ENCODE data around the gene KRT40.

The KRT40 gene

GRCh38 chr17:40978575-40979151 lies 5.5 kb downstream of the KRT40 start:
- DNase-seq (ENCODE audit: low read depth in 1 of 2, low spot score in 1 of 2) = no peak
- Histone ChIP-seq H3K27ac (replicated peaks) (no peak overlapping the region), H3K27me3 (ENCODE audit: insufficient read depth, poor library complexity, severe bottlenecking) (no peaks in the 10 kb centered on the region), H3K4me3 (replicated peaks; ENCODE audit: insufficient read depth, low read length) (no peak overlapping the region)
- TF ChIP-seq, protein P1, sequence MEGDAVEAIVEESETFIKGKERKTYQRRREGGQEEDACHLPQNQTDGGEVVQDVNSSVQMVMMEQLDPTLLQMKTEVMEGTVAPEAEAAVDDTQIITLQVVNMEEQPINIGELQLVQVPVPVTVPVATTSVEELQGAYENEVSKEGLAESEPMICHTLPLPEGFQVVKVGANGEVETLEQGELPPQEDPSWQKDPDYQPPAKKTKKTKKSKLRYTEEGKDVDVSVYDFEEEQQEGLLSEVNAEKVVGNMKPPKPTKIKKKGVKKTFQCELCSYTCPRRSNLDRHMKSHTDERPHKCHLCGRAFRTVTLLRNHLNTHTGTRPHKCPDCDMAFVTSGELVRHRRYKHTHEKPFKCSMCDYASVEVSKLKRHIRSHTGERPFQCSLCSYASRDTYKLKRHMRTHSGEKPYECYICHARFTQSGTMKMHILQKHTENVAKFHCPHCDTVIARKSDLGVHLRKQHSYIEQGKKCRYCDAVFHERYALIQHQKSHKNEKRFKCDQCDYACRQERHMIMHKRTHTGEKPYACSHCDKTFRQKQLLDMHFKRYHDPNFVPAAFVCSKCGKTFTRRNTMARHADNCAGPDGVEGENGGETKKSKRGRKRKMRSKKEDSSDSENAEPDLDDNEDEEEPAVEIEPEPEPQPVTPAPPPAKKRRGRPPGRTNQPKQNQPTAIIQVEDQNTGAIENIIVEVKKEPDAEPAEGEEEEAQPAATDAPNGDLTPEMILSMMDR (IDR thresholded peaks at IDR 0.05; ENCODE audit: insufficient read depth, low read length) = no peak
- TF ChIP-seq GABPA (IDR thresholded peaks at IDR 0.05; ENCODE audit: low read depth) (no peak), SPI1 (IDR thresholded peaks at IDR 0.05; ENCODE audit: borderline replicate concordance, low read depth) (no peak)

DNA sequence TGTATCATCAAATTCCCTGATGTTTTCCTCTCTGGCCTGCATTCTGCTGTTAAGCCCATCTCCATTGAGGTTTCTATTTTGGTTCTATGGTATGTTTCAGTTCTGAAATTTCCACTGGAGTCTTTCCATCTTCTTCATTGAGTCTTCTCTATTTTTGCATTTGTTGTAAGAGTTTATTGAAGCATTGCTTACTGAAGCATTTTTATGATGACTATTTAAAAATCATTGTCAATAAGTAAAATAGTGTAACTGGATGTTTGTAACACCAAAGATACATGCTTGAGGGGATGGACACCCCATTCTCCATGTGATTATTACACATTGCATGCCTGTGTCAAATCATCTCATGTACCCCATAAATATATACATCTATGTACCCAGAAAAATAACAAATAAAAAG lies 8.6 kb downstream of the KRT40 start:
- TF ChIP-seq REST (IDR thresholded peaks at IDR 0.05; ENCODE audit: insufficient replicate concordance, low read depth) (no peak), POLR2AphosphoS5 (IDR thresholded peaks at IDR 0.05; ENCODE audit: low read depth) (no peak)
- TF ChIP-seq, protein P1 (IDR thresholded peaks at IDR 0.05; ENCODE audit: insufficient read depth, low read length) = no peak
- no peak overlapping the region for H3K27ac ChIP-seq (replicated peaks)
- peaks cover 3% of the 10 kb centered on the region for H3K27me3 ChIP-seq (ENCODE audit: insufficient read depth, poor library complexity, severe bottlenecking)
- no peak for DNase-seq (ENCODE audit: low read depth in 1 of 2, low spot score in 1 of 2)
- H3K4me3 ChIP-seq (replicated peaks; ENCODE audit: insufficient read depth, low read length) = no peak overlapping the region

DNA sequence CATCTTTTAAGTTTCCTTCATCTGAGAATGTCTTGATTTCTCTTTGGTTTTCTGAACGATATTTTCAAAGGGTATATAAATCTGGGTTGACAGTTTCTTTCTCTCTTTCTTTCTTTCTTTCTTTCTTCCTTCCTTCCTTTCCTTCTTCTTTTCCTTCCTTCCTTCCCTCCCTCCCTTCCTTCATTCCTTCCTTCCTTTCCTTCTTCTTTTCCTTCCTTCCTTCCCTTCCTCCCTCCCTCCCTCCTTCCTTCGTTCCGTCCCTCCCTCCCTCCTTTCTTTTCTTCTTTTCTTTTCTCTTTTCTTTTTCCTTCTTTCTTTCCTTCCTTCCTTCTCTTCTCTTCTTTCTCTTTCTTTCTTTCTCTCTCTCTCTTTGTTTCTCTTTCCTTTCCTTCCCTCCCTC lies 9.8 kb downstream of the KRT40 start:
- DNase-seq (ENCODE audit: low read depth in 1 of 2, low spot score in 1 of 2) = no peak
- Histone ChIP-seq H3K4me3 (replicated peaks; ENCODE audit: insufficient read depth, low read length) (no peak overlapping the region), H3K27me3 (ENCODE audit: insufficient read depth, poor library complexity, severe bottlenecking) (peaks cover 3% of the 10 kb centered on the region), H3K27ac (replicated peaks) (no peak overlapping the region)
- TF ChIP-seq SPI1 (IDR thresholded peaks at IDR 0.05; ENCODE audit: borderline replicate concordance, low read depth) (no peak), REST (IDR thresholded peaks at IDR 0.05; ENCODE audit: insufficient replicate concordance, low read depth) (no peak), POLR2AphosphoS5 (IDR thresholded peaks at IDR 0.05; ENCODE audit: low read depth) (no peak), GABPA (IDR thresholded peaks at IDR 0.05; ENCODE audit: low read depth) (no peak)
- TF ChIP-seq, protein P1 (IDR thresholded peaks at IDR 0.05; ENCODE audit: insufficient read depth, low read length) = no peak

DNA sequence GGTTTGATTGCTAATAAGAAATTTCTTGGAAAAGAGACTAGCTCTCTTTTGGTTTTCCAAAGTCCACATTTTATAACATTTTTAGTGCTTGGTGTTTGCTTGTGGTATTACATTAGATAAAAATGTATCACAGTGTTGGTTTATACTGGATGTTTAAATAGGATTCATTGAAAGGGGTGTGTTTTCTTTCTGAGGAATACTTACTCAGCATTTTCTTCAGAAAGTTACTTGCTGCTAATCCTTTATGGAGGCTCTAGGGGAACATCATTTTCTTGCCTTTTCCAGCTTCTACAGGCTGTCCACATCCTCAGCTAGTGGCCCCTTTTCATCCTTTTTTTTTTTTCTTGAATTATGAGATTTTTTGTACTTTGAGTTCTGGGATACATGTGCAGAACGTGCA lies 16.5 kb downstream of the KRT40 start:
- Histone ChIP-seq H3K27me3 (ENCODE audit: insufficient read depth, poor library complexity, severe bottlenecking) (no peaks in the 10 kb centered on the region), H3K4me3 (replicated peaks; ENCODE audit: insufficient read depth, low read length) (no peak overlapping the region), H3K27ac (replicated peaks) (no peak overlapping the region)
- no peak for DNase-seq (ENCODE audit: low read depth in 1 of 2, low spot score in 1 of 2)
- TF ChIP-seq POLR2AphosphoS5 (IDR thresholded peaks at IDR 0.05; ENCODE audit: low read depth) (no peak), REST (IDR thresholded peaks at IDR 0.05; ENCODE audit: insufficient replicate concordance, low read depth) (no peak), GABPA (IDR thresholded peaks at IDR 0.05; ENCODE audit: low read depth) (no peak), SPI1 (IDR thresholded peaks at IDR 0.05; ENCODE audit: borderline replicate concordance, low read depth) (no peak)
- TF ChIP-seq, protein P1 (IDR thresholded peaks at IDR 0.05; ENCODE audit: insufficient read depth, low read length) = no peak

All from HL-60 (cell line).